Measurements from ENCODE around the gene MYT1.

GRCh38 chr20:64234291-64234791 is 70.1 kb downstream of the MYT1 start:
- TF ChIP-seq, protein P1, sequence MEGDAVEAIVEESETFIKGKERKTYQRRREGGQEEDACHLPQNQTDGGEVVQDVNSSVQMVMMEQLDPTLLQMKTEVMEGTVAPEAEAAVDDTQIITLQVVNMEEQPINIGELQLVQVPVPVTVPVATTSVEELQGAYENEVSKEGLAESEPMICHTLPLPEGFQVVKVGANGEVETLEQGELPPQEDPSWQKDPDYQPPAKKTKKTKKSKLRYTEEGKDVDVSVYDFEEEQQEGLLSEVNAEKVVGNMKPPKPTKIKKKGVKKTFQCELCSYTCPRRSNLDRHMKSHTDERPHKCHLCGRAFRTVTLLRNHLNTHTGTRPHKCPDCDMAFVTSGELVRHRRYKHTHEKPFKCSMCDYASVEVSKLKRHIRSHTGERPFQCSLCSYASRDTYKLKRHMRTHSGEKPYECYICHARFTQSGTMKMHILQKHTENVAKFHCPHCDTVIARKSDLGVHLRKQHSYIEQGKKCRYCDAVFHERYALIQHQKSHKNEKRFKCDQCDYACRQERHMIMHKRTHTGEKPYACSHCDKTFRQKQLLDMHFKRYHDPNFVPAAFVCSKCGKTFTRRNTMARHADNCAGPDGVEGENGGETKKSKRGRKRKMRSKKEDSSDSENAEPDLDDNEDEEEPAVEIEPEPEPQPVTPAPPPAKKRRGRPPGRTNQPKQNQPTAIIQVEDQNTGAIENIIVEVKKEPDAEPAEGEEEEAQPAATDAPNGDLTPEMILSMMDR (conservative IDR thresholded peaks at IDR 0.05 in 1 of 2, IDR thresholded peaks at IDR 0.05 in 1 of 2; ENCODE audit: low read depth in 1 of 2, low read length in 2 of 2) = no peak
- TF ChIP-seq EZH2 (IDR thresholded peaks at IDR 0.05; ENCODE audit: low read length, missing control alignments) = no peak
